Gastroesophageal sphincter (tissue), 3 donors: ENCODE data around the gene LRP1B.

ENCODE experiments used
- CTCF ChIP-seq, 4 experiments: fragments of 200-600 bp in 2 of 4; fragments of 450-650 bp in 2 of 4; sonication (generic) in 1 of 4; IDR thresholded peaks; one replicate each; pipeline ENCODE4 v1.5.1; 2017 to 2019; ENCODE audit warnings: antibody characterized with exemption in 4 of 4, mild to moderate bottlenecking in 2 of 4, moderate library complexity in 2 of 4
- EP300 ChIP-seq: sonication (generic); formaldehyde crosslinking; IDR thresholded peaks from one replicate; pipeline ENCODE4 v1.6.1; 2017; ENCODE audit warnings: antibody characterized with exemption, mild to moderate bottlenecking
- POLR2A ChIP-seq, 2 donors: fragments of 450-650 bp; IDR thresholded peaks; one replicate each; pipeline ENCODE4 v1.6.1; 2017; ENCODE audit warnings: antibody characterized with exemption in 2 of 2, mild to moderate bottlenecking in 2 of 2, moderate library complexity in 1 of 2
- POLR2AphosphoS5 ChIP-seq: sonication (generic); formaldehyde crosslinking; IDR thresholded peaks from one replicate; pipeline ENCODE4 v1.6.1; 2017; ENCODE audit warnings: antibody characterized with exemption

DNA sequence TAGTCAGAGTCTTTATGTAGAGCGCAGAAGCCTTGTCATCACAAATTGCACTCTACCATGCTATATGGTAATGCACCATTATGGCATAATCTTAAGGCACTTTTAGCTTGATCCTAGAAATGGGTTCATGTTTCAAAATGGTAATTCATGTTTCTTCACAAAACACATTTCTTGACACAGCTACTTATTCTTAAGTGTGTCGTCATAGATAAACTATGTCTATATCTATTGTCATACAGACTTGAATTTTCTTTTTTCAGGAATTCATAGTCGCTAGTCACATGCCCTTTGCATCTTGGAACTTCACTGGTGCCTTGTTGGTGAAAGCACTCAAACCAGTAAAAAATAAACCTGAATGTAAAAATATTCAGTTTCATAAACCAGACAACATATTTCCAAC, 1578.2 kb downstream of the LRP1B start:
- TF ChIP-seq POLR2A (IDR thresholded peaks at IDR 0.05) (no peak), CTCF (IDR thresholded peaks at IDR 0.05) (no peak), POLR2AphosphoS5 (no peak), EP300 (no peak)
